Stimulated activated CD4-positive, alpha-beta T cell treated with anti-CD3 and anti-CD28 coated beads, TNF-alpha, amount 100 ng/mL, for 24 hours (primary cell): ENCODE measurements around the gene KIF5A.
"Not testable (repeated sequence)": the region's sequence is repeated elsewhere in the genome, so short reads cannot be mapped to it uniquely, and the experiment has no call there.

ENCODE experiments used
- DNase-seq, 3 experiments: peaks; one replicate each; pipeline ENCODE4 v3.0.0-alpha.2; 2020; ENCODE audit warnings: low read depth in 3 of 3

Gene KIF5A

GRCh38 chr12:57607958-57608663 is 58.3 kb downstream of the KIF5A start:
- DNase-seq = no peak

GRCh38 chr12:57609101-57609780 is 59.4 kb downstream of the KIF5A start:
- no peak for DNase-seq

GRCh38 chr12:57609781-57610553 is 60.1 kb downstream of the KIF5A start:
- DNase-seq = no peak

GRCh38 chr12:57610554-57611107 is 60.8 kb downstream of the KIF5A start:
- DNase-seq = no peak

GRCh38 chr12:57611108-57611826 is 61.4 kb downstream of the KIF5A start, which contains the start of gene ARHGEF25:
Gene ARHGEF25 (plus strand): TSS chr12:57611435. CDS start chr12:57611895, 460 bp downstream.
- peak in 1 of 3 experiments; percentile 61 for DNase-seq

GRCh38 chr12:57611827-57612710 is 62.2 kb downstream of the KIF5A start:
- DNase-seq = no peak

GRCh38 chr12:57612711-57613426 is 63.0 kb downstream of the KIF5A start:
- DNase-seq = no peak

GRCh38 chr12:57613427-57614109 is 63.7 kb downstream of the KIF5A start:
- DNase-seq = no peak

GRCh38 chr12:57614178-57614947 is 64.5 kb downstream of the KIF5A start:
- no peak for DNase-seq

- no peak for DNase-seq
Observed at GRCh38 chr12:57614948-57615500, 65.2 kb downstream of the KIF5A start.

- no peak for DNase-seq
Observed at GRCh38 chr12:57615637-57616036, 65.8 kb downstream of the KIF5A start.

GRCh38 chr12:57616383-57617101 is 66.7 kb downstream of the KIF5A start:
- no peak for DNase-seq

GRCh38 chr12:57617942-57618341 is 68.1 kb downstream of the KIF5A start:
- DNase-seq = no peak

- DNase-seq = not testable (repeated sequence)
Observed at GRCh38 chr12:57618431-57618830, 68.6 kb downstream of the KIF5A start.

- DNase-seq = no peak
Observed at GRCh38 chr12:57618966-57619433, 69.2 kb downstream of the KIF5A start.

GRCh38 chr12:57619434-57620244 is 69.8 kb downstream of the KIF5A start:
- DNase-seq = no peak
